Smooth muscle cell (in vitro differentiated cells): ENCODE measurements around the gene SPC25. TPM values are rescaled to one million over a fixed set of nuclear protein-coding genes. Genes with fewer than 3 reads are reported as not detected.

Experiments used
- DNase-seq: peaks from one replicate; lab custom pipeline; 2025; ENCODE audit not compliant: unreplicated experiment; lab: John Stamatoyannopoulos, UW
- H2AFZ ChIP-seq: fragments of 200-600 bp; sonication (generic); 2 replicates; pipeline ENCODE4 v1.6.0; 2016; ENCODE audit warnings: antibody characterized with exemption, low read depth, mild to moderate bottlenecking
- H3F3A ChIP-seq: fragments of 200-600 bp; sonication (generic); 2 replicates; pipeline ENCODE4 v1.6.0; 2017; ENCODE audit warnings: antibody characterized with exemption, low read depth
- H3K27ac ChIP-seq: fragments of 200-600 bp; sonication (generic); 2 replicates; pipeline ENCODE4 v1.5.1; 2016; ENCODE audit warnings: low read depth, mild to moderate bottlenecking
- H3K27me3 ChIP-seq: fragments of 200-600 bp; sonication (generic); 2 replicates; pipeline ENCODE4 v1.6.1; 2016; ENCODE audit warnings: low read depth, mild to moderate bottlenecking
- H3K36me3 ChIP-seq: fragments of 200-600 bp; sonication (generic); 2 replicates; pipeline ENCODE4 v1.5.1; 2016; ENCODE audit warnings: low read depth
- H3K4me1 ChIP-seq: fragments of 200-600 bp; sonication (generic); 2 replicates; pipeline ENCODE4 v1.5.1; 2016; ENCODE audit warnings: low read depth
- H3K4me2 ChIP-seq: fragments of 200-600 bp; sonication (generic); 2 replicates; pipeline ENCODE4 v1.6.0; 2016; ENCODE audit warnings: mild to moderate bottlenecking
- H3K4me3 ChIP-seq: fragments of 200-600 bp; sonication (generic); 2 replicates; pipeline ENCODE4 v1.5.1; 2016; ENCODE audit warnings: mild to moderate bottlenecking
- H3K79me2 ChIP-seq: fragments of 200-600 bp; sonication (generic); 2 replicates; pipeline ENCODE4 v1.6.0; 2016; ENCODE audit warnings: low read depth, mild to moderate bottlenecking
- H3K9ac ChIP-seq: fragments of 200-600 bp; sonication (generic); 2 replicates; pipeline ENCODE4 v1.6.0; 2016; ENCODE audit warnings: low read depth
- H3K9me3 ChIP-seq: fragments of 200-600 bp; sonication (generic); replicated peaks from 2 replicates; pipeline ENCODE4 v1.5.1; 2016; ENCODE audit warnings: low read depth
- H4K20me1 ChIP-seq: fragments of 200-600 bp; sonication (generic); 2 replicates; pipeline ENCODE4 v1.6.0; 2016; ENCODE audit warnings: low read depth
- CTCF ChIP-seq: fragments of 200-600 bp; sonication (generic); IDR thresholded peaks from 2 replicates; pipeline ENCODE4 v1.5.1; 2017; ENCODE audit warnings: borderline replicate concordance, mild to moderate bottlenecking, antibody characterized with exemption; ENCODE audit not compliant: insufficient read depth, poor library complexity, severe bottlenecking
- WGBS: methylation state at CpG from one replicate; pipeline ENCODE4 v1.1.7; 2016; ENCODE audit warnings: low lambda C conversion rate; 5-methylcytosine and 5-hydroxymethylcytosine counted together
- polyA plus RNA-seq: library from polyadenylated mRNA; unstranded; fragments of >200 nt; fragmentation: Nextera tagmentation; extraction: Ambion mirVana; gene quantifications from 2 replicates; pipeline ENCODE4 v1.2.1, GENCODE V29; 2016
- total RNA-seq: library from RNA; depleted of rRNA; stranded (reverse); fragments of >200 nt; gene quantifications from 2 replicates; pipeline ENCODE4 v1.2.3, GENCODE V29; 2014

Gene SPC25
- total and polyA plus RNA-seq, 2 experiments from 2014 or later = 3.1 to 7.7 TPM

GRCh38 chr2:168830958-168831357 is 59.3 kb downstream of the SPC25 start:
- DNase-seq = no peak
- H2AFZ ChIP-seq = no peak overlapping the region
- H3K4me1 ChIP-seq = no peaks in the 10 kb centered on the region
- no peaks in the 10 kb centered on the region for H3K9me3 ChIP-seq
- no peaks in the 10 kb centered on the region for H3K79me2 ChIP-seq
- no peak for TF ChIP-seq CTCF
- no peak overlapping the region for H3K9ac ChIP-seq
- H3K36me3 ChIP-seq = no peaks in the 10 kb centered on the region
- no peaks in the 10 kb centered on the region for H3K27me3 ChIP-seq
- no peaks in the 10 kb centered on the region for H4K20me1 ChIP-seq
- no peak overlapping the region for H3K27ac ChIP-seq
- no peaks in the 10 kb centered on the region for H3F3A ChIP-seq
- H3K4me2 ChIP-seq = no peak overlapping the region
- H3K4me3 ChIP-seq = no peak overlapping the region

GRCh38 chr2:168825126-168825525 is 65.1 kb downstream of the SPC25 start:
- Histone ChIP-seq H3K79me2 (no peaks in the 10 kb centered on the region), H3K4me2 (no peak overlapping the region), H3F3A (no peaks in the 10 kb centered on the region), H4K20me1 (no peaks in the 10 kb centered on the region), H3K9ac (no peak overlapping the region), H3K27me3 (no peaks in the 10 kb centered on the region), H3K4me3 (no peak overlapping the region), H3K9me3 (no peaks in the 10 kb centered on the region), H3K4me1 (no peaks in the 10 kb centered on the region), H3K36me3 (no peaks in the 10 kb centered on the region), H2AFZ (no peak overlapping the region), H3K27ac (no peak overlapping the region)
- no peak for TF ChIP-seq CTCF
- DNase-seq = no peak

- H3K9ac ChIP-seq = no peak overlapping the region
- H3K4me1 ChIP-seq = no peaks in the 10 kb centered on the region
- no peaks in the 10 kb centered on the region for H4K20me1 ChIP-seq
- H3K4me2 ChIP-seq = no peak overlapping the region
- H3K27me3 ChIP-seq = no peaks in the 10 kb centered on the region
- no peaks in the 10 kb centered on the region for H3K36me3 ChIP-seq
- H2AFZ ChIP-seq = no peak overlapping the region
- no peaks in the 10 kb centered on the region for H3F3A ChIP-seq
- no peak overlapping the region for H3K27ac ChIP-seq
- DNase-seq = no peak
- 97% methylated on average over 1 of the region's 1 CpG for WGBS
- no peaks in the 10 kb centered on the region for H3K9me3 ChIP-seq
- no peaks in the 10 kb centered on the region for H3K79me2 ChIP-seq
- no peak for TF ChIP-seq CTCF
- no peak overlapping the region for H3K4me3 ChIP-seq
Measured at GRCh38 chr2:168821992-168822391, 68.2 kb downstream of the SPC25 start.

GRCh38 chr2:168821577-168821976 is 68.7 kb downstream of the SPC25 start:
- Histone ChIP-seq H3K27me3 (no peaks in the 10 kb centered on the region), H3F3A (peaks cover 2% of the 10 kb centered on the region), H3K4me1 (no peaks in the 10 kb centered on the region), H3K9me3 (no peaks in the 10 kb centered on the region), H3K4me3 (no peak overlapping the region), H4K20me1 (no peaks in the 10 kb centered on the region), H2AFZ (no peak overlapping the region), H3K36me3 (no peaks in the 10 kb centered on the region), H3K27ac (no peak overlapping the region), H3K79me2 (no peaks in the 10 kb centered on the region), H3K9ac (no peak overlapping the region), H3K4me2 (no peak overlapping the region)
- no peak for DNase-seq
- 97% methylated on average over 8 of the region's 8 CpGs for WGBS
- no peak for TF ChIP-seq CTCF

Other genes starting within 250 kb of the SPC25 start
- 0.31 TPM in 1 of 2 replicates, not detected in the other for gene NOSTRIN, start 87.8 kb downstream of the SPC25 start, total RNA-seq
- gene NOSTRIN, start 87.8 kb downstream of the SPC25 start, polyA plus RNA-seq = 0.10 and 0.24 TPM in 2 replicates
- not detected in 2 replicates for gene G6PC2, start 10.9 kb upstream of the SPC25 start, total RNA-seq
- gene G6PC2, start 10.9 kb upstream of the SPC25 start, polyA plus RNA-seq = not detected in 2 replicates
- gene ABCB11, start 140.9 kb upstream of the SPC25 start, total RNA-seq = 0.04 TPM in 1 of 2 replicates, not detected in the other
- 0.05 TPM in 1 of 2 replicates, not detected in the other for gene ABCB11, start 140.9 kb upstream of the SPC25 start, polyA plus RNA-seq
- 0.09 and 1.2 TPM in 2 replicates for gene DHRS9, start 179.1 kb upstream of the SPC25 start, total RNA-seq
- gene DHRS9, start 179.1 kb upstream of the SPC25 start, polyA plus RNA-seq = 0.38 TPM in 1 of 2 replicates, not detected in the other